Measurements from ENCODE around the gene CD3G. TPM values are rescaled to one million over a fixed set of nuclear protein-coding genes. Genes with fewer than 3 reads are reported as not detected.

The CD3G gene
- total and polyA plus RNA-seq, 9 of the 15 experiments (the other 6 are each of a cell fraction or from before 2014, with no cell fraction given) = 0.30 to 1.7 (median 0.47) TPM

GRCh38 chr11:118373871-118374270, 29.7 kb downstream of the CD3G start:
- Histone ChIP-seq H3K36me3 (ENCODE audit: control insufficient read depth, insufficient read depth, low read length) (peaks cover 85% of the 10 kb centered on the region), H4K20me1 (replicated peaks; ENCODE audit: control insufficient read depth, insufficient read depth, low read length) (no peaks in the 10 kb centered on the region), H3K9me3 (replicated peaks; ENCODE audit: control insufficient read depth, insufficient read depth, low read depth, low read length) (no peaks in the 10 kb centered on the region), H3K9me1 (ENCODE audit: control insufficient read depth, insufficient read depth, low read length) (no peaks in the 10 kb centered on the region), H3K79me2 (ENCODE audit: control insufficient read depth, insufficient read depth, low read length) (no peaks in the 10 kb centered on the region), H3K9ac (ENCODE audit: insufficient read depth in 1 of 2, low read depth in 2 of 2, low read length in 2 of 2) (no peak overlapping the region), H3K4me1 (replicated peaks in 1 of 2; ENCODE audit: control insufficient read depth in 2 of 2, insufficient read depth in 2 of 2, low read length in 2 of 2) (peaks cover 0 to 6% of the 10 kb centered on the region in 2 experiments; a peak in 2 of 5 replicates), H2AFZ (ENCODE audit: low read depth, low read length) (no peak overlapping the region), H3K4me3 (no peak overlapping the region), H3K4me2 (ENCODE audit: insufficient read depth, low read length) (no peak overlapping the region), H3K27ac (ENCODE audit: extremely low read depth, low read depth, low read length) (no peak overlapping the region), H3K27me3 (ENCODE audit: control insufficient read depth in 2 of 2, insufficient read depth in 2 of 2, low read length in 2 of 2) (no peaks in the 10 kb centered on the region)
- DNase-seq (ENCODE audit: extremely low read depth in 1 of 4, low spot score in 3 of 4) (no peak), ATAC-seq (no peak), FAIRE-seq (no peak)
- ChIA-PET CTCF (ENCODE audit: low intra/inter-chr PET ratio) (no interaction called here), POLR2A (interaction anchor here (0.6 to 2.5 kb wide), 7 partner anchors 10 to 564 kb away, joined by 3 to 16 read pairs (median 4); partner anchors contain the start of genes CD3D and UBE4A)
- BruUV-seq (replicated peaks) = TSS peak; percentile 8
- WGBS (ENCODE audit: insufficient coverage, low coverage, missing lambda C conversion rate) = 97% methylated on average over 5 of the region's 5 CpGs
- intact Hi-C loops (cut with micrococcal nuclease) = no loop called here
- in situ Hi-C loops (cut with MboI) = no loop called here
- no peak for TF ChIP-seq SAFB2 (IDR thresholded peaks at IDR 0.05; ENCODE audit: borderline replicate concordance, low read depth, low read length, severe bottlenecking)
- no peak for TF ChIP-seq ESRRB (CRISPR knock-in tag; IDR thresholded peaks at IDR 0.05; ENCODE audit: borderline replicate concordance)
- no peak for TF ChIP-seq SMAD3 (CRISPR knock-in tag; conservative IDR thresholded peaks at IDR 0.05)
- TF ChIP-seq NKRF (IDR thresholded peaks at IDR 0.05; ENCODE audit: borderline replicate concordance) = no peak
- TF ChIP-seq ATF3 (IDR thresholded peaks at IDR 0.05) = peak; percentile 87
- TF ChIP-seq ATF3 (CRISPR knock-in tag; conservative IDR thresholded peaks at IDR 0.05) = no peak
- no peak for TF ChIP-seq MYC (IDR thresholded peaks at IDR 0.05; ENCODE audit: low read depth, low read length)
- TF ChIP-seq MYC (CRISPR knock-in tag; IDR thresholded peaks at IDR 0.05; ENCODE audit: borderline replicate concordance, low read depth) = no peak
- TF ChIP-seq ARID1B (IDR thresholded peaks at IDR 0.05) = no peak
- no peak for TF ChIP-seq ZFP1 (CRISPR knock-in tag; IDR thresholded peaks at IDR 0.05)
- no peak for TF ChIP-seq RBM17 (IDR thresholded peaks at IDR 0.05; ENCODE audit: borderline replicate concordance, low read depth, low read length)
- TF ChIP-seq, protein P1, sequence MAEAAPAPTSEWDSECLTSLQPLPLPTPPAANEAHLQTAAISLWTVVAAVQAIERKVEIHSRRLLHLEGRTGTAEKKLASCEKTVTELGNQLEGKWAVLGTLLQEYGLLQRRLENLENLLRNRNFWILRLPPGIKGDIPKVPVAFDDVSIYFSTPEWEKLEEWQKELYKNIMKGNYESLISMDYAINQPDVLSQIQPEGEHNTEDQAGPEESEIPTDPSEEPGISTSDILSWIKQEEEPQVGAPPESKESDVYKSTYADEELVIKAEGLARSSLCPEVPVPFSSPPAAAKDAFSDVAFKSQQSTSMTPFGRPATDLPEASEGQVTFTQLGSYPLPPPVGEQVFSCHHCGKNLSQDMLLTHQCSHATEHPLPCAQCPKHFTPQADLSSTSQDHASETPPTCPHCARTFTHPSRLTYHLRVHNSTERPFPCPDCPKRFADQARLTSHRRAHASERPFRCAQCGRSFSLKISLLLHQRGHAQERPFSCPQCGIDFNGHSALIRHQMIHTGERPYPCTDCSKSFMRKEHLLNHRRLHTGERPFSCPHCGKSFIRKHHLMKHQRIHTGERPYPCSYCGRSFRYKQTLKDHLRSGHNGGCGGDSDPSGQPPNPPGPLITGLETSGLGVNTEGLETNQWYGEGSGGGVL (CRISPR knock-in tag; IDR thresholded peaks at IDR 0.05) = no peak
- TF ChIP-seq, protein P2, sequence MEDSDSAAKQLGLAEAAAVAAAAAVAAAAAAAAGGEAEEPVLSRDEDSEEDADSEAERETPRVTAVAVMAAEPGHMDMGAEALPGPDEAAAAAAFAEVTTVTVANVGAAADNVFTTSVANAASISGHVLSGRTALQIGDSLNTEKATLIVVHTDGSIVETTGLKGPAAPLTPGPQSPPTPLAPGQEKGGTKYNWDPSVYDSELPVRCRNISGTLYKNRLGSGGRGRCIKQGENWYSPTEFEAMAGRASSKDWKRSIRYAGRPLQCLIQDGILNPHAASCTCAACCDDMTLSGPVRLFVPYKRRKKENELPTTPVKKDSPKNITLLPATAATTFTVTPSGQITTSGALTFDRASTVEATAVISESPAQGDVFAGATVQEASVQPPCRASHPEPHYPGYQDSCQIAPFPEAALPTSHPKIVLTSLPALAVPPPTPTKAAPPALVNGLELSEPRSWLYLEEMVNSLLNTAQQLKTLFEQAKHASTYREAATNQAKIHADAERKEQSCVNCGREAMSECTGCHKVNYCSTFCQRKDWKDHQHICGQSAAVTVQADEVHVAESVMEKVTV (CRISPR knock-in tag; IDR thresholded peaks at IDR 0.05) = no peak
- TF ChIP-seq PATZ1 (CRISPR knock-in tag; IDR thresholded peaks at IDR 0.05; ENCODE audit: borderline replicate concordance) = no peak
